Astrocyte of the cerebellum (primary cell): ENCODE results near the gene SEMA5B.

Experiments
- DNase-seq: peaks from one replicate; pipeline ENCODE4 v3.0.0-alpha.2; 2011; ENCODE audit warnings: low read depth
- H3K4me3 ChIP-seq: 2 replicates; pipeline ENCODE4 v1.5.1; 2011; ENCODE audit warnings: mild to moderate bottlenecking, low read depth, low read length, moderate library complexity
- in situ Hi-C: cut with HindIII; loops from 2 replicates; pipeline ENCODE4 v1.10.0; 2017; ENCODE audit warnings: low sequenced_read_pairs
- TF ChIP-seq, protein P1 (sequence below): IDR thresholded peaks from 2 replicates; pipeline ENCODE4 v1.5.1; 2012; ENCODE audit warnings: low read length, low read depth, moderate library complexity, mild to moderate bottlenecking; ENCODE audit errors: missing control alignments

Gene SEMA5B

GRCh38 chr3:122966045-122966444, 61.5 kb downstream of the SEMA5B start:
- H3K4me3 ChIP-seq: no peak overlapping the region
- in situ Hi-C loops: no loop called here
- TF ChIP-seq, protein P1, sequence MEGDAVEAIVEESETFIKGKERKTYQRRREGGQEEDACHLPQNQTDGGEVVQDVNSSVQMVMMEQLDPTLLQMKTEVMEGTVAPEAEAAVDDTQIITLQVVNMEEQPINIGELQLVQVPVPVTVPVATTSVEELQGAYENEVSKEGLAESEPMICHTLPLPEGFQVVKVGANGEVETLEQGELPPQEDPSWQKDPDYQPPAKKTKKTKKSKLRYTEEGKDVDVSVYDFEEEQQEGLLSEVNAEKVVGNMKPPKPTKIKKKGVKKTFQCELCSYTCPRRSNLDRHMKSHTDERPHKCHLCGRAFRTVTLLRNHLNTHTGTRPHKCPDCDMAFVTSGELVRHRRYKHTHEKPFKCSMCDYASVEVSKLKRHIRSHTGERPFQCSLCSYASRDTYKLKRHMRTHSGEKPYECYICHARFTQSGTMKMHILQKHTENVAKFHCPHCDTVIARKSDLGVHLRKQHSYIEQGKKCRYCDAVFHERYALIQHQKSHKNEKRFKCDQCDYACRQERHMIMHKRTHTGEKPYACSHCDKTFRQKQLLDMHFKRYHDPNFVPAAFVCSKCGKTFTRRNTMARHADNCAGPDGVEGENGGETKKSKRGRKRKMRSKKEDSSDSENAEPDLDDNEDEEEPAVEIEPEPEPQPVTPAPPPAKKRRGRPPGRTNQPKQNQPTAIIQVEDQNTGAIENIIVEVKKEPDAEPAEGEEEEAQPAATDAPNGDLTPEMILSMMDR: no peak
- no peak for DNase-seq

DNA sequence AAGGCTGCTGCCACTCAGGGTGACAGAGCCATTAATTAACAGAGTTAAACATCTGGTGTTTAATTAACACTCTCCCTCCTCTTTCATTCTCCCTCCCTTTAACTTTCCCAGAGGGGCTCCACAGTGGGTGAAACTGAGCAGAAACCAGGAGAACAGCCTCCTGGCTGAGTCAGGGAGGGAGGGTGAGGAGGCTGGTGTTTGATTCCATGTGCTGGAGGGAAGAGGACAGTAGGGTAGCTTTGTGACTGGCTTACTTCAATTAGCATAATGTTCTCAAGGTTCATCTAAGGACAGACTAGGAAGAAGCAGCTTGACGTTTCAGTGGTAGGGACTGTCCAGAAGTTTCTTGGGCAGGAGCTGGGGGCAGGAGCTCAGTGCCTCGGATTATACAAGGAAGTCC, 62.8 kb downstream of the SEMA5B start:
- in situ Hi-C loops: no loop called here
- no peak overlapping the region for H3K4me3 ChIP-seq
- no peak for DNase-seq
- TF ChIP-seq, protein P1: no peak

GRCh38 chr3:122962149-122962548, 65.4 kb downstream of the SEMA5B start:
- no peak for DNase-seq
- H3K4me3 ChIP-seq: no peak overlapping the region
- TF ChIP-seq, protein P1: no peak
- in situ Hi-C loops: no loop called here

- in situ Hi-C loops: no loop called here
- no peak overlapping the region for H3K4me3 ChIP-seq
- no peak for DNase-seq
- TF ChIP-seq, protein P1: no peak
Measured at GRCh38 chr3:122961146-122961545, 66.4 kb downstream of the SEMA5B start.

DNA sequence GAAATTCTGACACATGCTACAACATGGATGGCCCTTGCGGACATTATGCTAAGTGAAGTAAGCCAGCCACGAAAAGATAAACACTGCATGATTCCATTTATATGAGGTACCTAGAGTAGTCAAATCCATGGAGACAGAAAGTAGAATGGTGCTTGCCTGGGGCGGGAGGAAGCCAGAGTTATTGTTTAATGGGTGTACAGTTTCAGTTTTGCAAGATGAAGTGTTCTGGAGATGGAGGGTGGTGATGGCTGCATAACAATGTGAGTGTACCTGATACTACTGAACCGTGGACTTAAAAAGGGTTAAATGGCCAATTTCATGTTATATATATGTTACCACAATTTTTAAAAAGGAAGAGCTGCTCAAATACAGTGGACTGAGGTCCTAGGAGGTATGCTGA, 66.9 kb downstream of the SEMA5B start:
- no peak for DNase-seq
- in situ Hi-C loops: no loop called here
- no peak overlapping the region for H3K4me3 ChIP-seq
- TF ChIP-seq, protein P1: no peak

DNA sequence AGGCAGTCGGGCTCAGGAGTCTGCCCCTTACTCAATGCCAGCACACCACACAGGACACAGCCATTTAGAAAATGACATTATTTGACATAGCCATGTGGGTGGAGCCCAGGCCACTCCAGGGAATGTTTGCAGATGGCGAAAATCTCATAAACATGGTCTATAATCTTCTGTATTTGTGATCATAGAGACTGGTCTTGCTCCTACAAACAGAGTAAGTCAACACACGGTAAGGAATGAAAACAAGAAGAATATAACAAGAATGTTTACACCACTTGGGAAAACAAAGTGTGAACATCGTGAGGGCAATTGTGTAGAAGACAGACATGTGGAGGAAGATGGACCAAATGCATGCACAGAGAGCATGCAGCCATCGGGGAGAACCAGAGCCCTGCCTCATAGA, 68.2 kb downstream of the SEMA5B start:
- H3K4me3 ChIP-seq: no peak overlapping the region
- in situ Hi-C loops: no loop called here
- no peak for DNase-seq
- TF ChIP-seq, protein P1: no peak
